ENCODE data around the gene NRIP1. TPM values are rescaled to one million over a fixed set of nuclear protein-coding genes. Genes with fewer than 3 reads are reported as not detected.

NRIP1 gene
- total RNA-seq, 2 donors from 2014 or later: 16.0 to 24.8 TPM

GRCh38 chr21:15084668-15085067, 19.9 kb upstream of the NRIP1 start:
- H3K36me3 Mint-ChIP-seq: no peaks in the 10 kb centered on the region
- ATAC-seq (no peak), DNase-seq (ENCODE audit: low spot score) (no peak)
- H3K4me1 Mint-ChIP-seq (ENCODE audit: low read depth in 2 of 2): no peaks in the 10 kb centered on the region
- H3K9me3 Mint-ChIP-seq: no peaks in the 10 kb centered on the region
- H3K27ac Mint-ChIP-seq: no peak overlapping the region
- no peak overlapping the region for H3K4me3 Mint-ChIP-seq
- H3K27me3 Mint-ChIP-seq: peaks cover 4 to 20% of the 10 kb centered on the region in 2 donors

GRCh38 chr21:15080526-15080925, 15.7 kb upstream of the NRIP1 start:
- Mint-ChIP-seq H3K27ac (no peak overlapping the region), H3K4me1 (ENCODE audit: low read depth in 2 of 2) (no peaks in the 10 kb centered on the region), H3K27me3 (peaks cover 14 to 36% of the 10 kb centered on the region in 2 donors), H3K36me3 (no peaks in the 10 kb centered on the region), H3K9me3 (no peaks in the 10 kb centered on the region), H3K4me3 (no peak overlapping the region)
- DNase-seq (ENCODE audit: low spot score) (no peak), ATAC-seq (no peak)

GRCh38 chr21:15079269-15079668, 14.5 kb upstream of the NRIP1 start:
- Mint-ChIP-seq H3K4me1 (ENCODE audit: low read depth in 2 of 2) (no peaks in the 10 kb centered on the region), H3K9me3 (no peaks in the 10 kb centered on the region), H3K27me3 (peaks cover 14 to 36% of the 10 kb centered on the region in 2 donors), H3K4me3 (no peak overlapping the region), H3K36me3 (no peaks in the 10 kb centered on the region), H3K27ac (no peak overlapping the region)
- ATAC-seq: no peak
- no peak for DNase-seq (ENCODE audit: low spot score)

- Mint-ChIP-seq H3K27me3 (peaks cover 14 to 36% of the 10 kb centered on the region in 2 donors), H3K9me3 (no peaks in the 10 kb centered on the region), H3K27ac (no peak overlapping the region), H3K36me3 (no peaks in the 10 kb centered on the region), H3K4me1 (ENCODE audit: low read depth in 2 of 2) (no peaks in the 10 kb centered on the region), H3K4me3 (no peak overlapping the region)
- DNase-seq (ENCODE audit: low spot score): no peak
- no peak for ATAC-seq
Observed at GRCh38 chr21:15078180-15078579, 13.4 kb upstream of the NRIP1 start.

GRCh38 chr21:15077529-15078145, 12.8 kb upstream of the NRIP1 start:
- Mint-ChIP-seq H3K27ac (no peak overlapping the region), H3K36me3 (no peaks in the 10 kb centered on the region), H3K4me3 (no peak overlapping the region), H3K27me3 (peaks cover 14 to 36% of the 10 kb centered on the region in 2 donors), H3K9me3 (no peaks in the 10 kb centered on the region), H3K4me1 (ENCODE audit: low read depth in 2 of 2) (no peaks in the 10 kb centered on the region)
- DNase-seq (ENCODE audit: low spot score): no peak
- no peak for ATAC-seq

- DNase-seq (ENCODE audit: low spot score) (no peak), ATAC-seq (no peak)
- no peaks in the 10 kb centered on the region for H3K36me3 Mint-ChIP-seq
- H3K9me3 Mint-ChIP-seq: no peaks in the 10 kb centered on the region
- peaks cover 14 to 31% of the 10 kb centered on the region in 2 donors for H3K27me3 Mint-ChIP-seq
- no peaks in the 10 kb centered on the region for H3K4me1 Mint-ChIP-seq (ENCODE audit: low read depth in 2 of 2)
- no peak overlapping the region for H3K27ac Mint-ChIP-seq
- H3K4me3 Mint-ChIP-seq: no peak overlapping the region
Observed at GRCh38 chr21:15076730-15077129, 11.9 kb upstream of the NRIP1 start.

GRCh38 chr21:15071009-15071408, 6.2 kb upstream of the NRIP1 start:
- Mint-ChIP-seq H3K4me1 (ENCODE audit: low read depth in 2 of 2) (peaks cover 3% of the 10 kb centered on the region in 2 donors), H3K27ac (no peak overlapping the region)

GRCh38 chr21:15066123-15066575, 1.3 kb upstream of the NRIP1 start:
- no peak for ATAC-seq
- H3K36me3 Mint-ChIP-seq: no peaks in the 10 kb centered on the region
- DNase-seq (ENCODE audit: low spot score): no peak
- H3K27ac Mint-ChIP-seq: peak overlapping the region; percentile 89 to 96
- peaks cover 33 to 34% of the 10 kb centered on the region in 2 donors for H3K4me1 Mint-ChIP-seq (ENCODE audit: low read depth in 2 of 2)
- H3K27me3 Mint-ChIP-seq: peaks cover 0 to 4% of the 10 kb centered on the region in 2 donors
- H3K4me3 Mint-ChIP-seq: peak overlapping the region; percentile 95
- no peaks in the 10 kb centered on the region for H3K9me3 Mint-ChIP-seq

More at GRCh38 chr21:15071009-15071408, 6.2 kb upstream of the NRIP1 start:
- no peak for DNase-seq (ENCODE audit: low spot score)
- H3K4me3 Mint-ChIP-seq: no peak overlapping the region
- no peaks in the 10 kb centered on the region for H3K9me3 Mint-ChIP-seq
- H3K27me3 Mint-ChIP-seq: peaks cover 0 to 8% of the 10 kb centered on the region in 2 donors
- ATAC-seq: no peak
- no peaks in the 10 kb centered on the region for H3K36me3 Mint-ChIP-seq

- no peaks in the 10 kb centered on the region for H3K9me3 Mint-ChIP-seq
- H3K27ac Mint-ChIP-seq: peak overlapping the region; percentile 89 to 96
- ATAC-seq: peak; percentile 45 to 63
- peak overlapping the region; percentile 95 for H3K4me3 Mint-ChIP-seq
- H3K36me3 Mint-ChIP-seq: no peaks in the 10 kb centered on the region
- DNase-seq (ENCODE audit: low spot score): peak; percentile 79
- peaks cover 39 to 40% of the 10 kb centered on the region in 2 donors for H3K4me1 Mint-ChIP-seq (ENCODE audit: low read depth in 2 of 2)
- H3K27me3 Mint-ChIP-seq: peaks cover 0 to 4% of the 10 kb centered on the region in 2 donors
Observed at GRCh38 chr21:15065392-15066122, 757 bp upstream of the NRIP1 start.

- H3K27ac Mint-ChIP-seq: peak overlapping the region; percentile 62 to 83
- H3K27me3 Mint-ChIP-seq: peaks cover 0 to 4% of the 10 kb centered on the region in 2 donors
- no peaks in the 10 kb centered on the region for H3K36me3 Mint-ChIP-seq
- peaks cover 39 to 44% of the 10 kb centered on the region in 2 donors for H3K4me1 Mint-ChIP-seq (ENCODE audit: low read depth in 2 of 2)
- DNase-seq (ENCODE audit: low spot score) (no peak), ATAC-seq (peak in 1 of 2 donors; percentile 0)
- peak overlapping the region; percentile 88 for H3K4me3 Mint-ChIP-seq
- no peaks in the 10 kb centered on the region for H3K9me3 Mint-ChIP-seq
Observed at GRCh38 chr21:15063814-15064575, 805 bp downstream of the NRIP1 start.

- Mint-ChIP-seq H3K9me3 (no peaks in the 10 kb centered on the region), H3K27me3 (peaks cover 0 to 3% of the 10 kb centered on the region in 2 donors), H3K27ac (peak overlapping the region; percentile 62 to 83), H3K4me3 (peak overlapping the region; percentile 88), H3K36me3 (no peaks in the 10 kb centered on the region), H3K4me1 (ENCODE audit: low read depth in 2 of 2) (peaks cover 45 to 51% of the 10 kb centered on the region in 2 donors)
- no peak for DNase-seq (ENCODE audit: low spot score)
- no peak for ATAC-seq
Observed at GRCh38 chr21:15063081-15063813, 1.6 kb downstream of the NRIP1 start.

- ATAC-seq (no peak), DNase-seq (ENCODE audit: low spot score) (no peak)
- Mint-ChIP-seq H3K4me1 (ENCODE audit: low read depth in 2 of 2) (peaks cover 49 to 55% of the 10 kb centered on the region in 2 donors), H3K27me3 (no peaks in the 10 kb centered on the region), H3K36me3 (no peaks in the 10 kb centered on the region), H3K27ac (peak overlapping the region; percentile 62 to 83), H3K9me3 (no peaks in the 10 kb centered on the region), H3K4me3 (peak overlapping the region; percentile 88)
Observed at GRCh38 chr21:15062606-15062965, 2.2 kb downstream of the NRIP1 start.

Data from natural killer cell treated with Interleukin-12 subunit alpha and Interleukin-12 subunit beta and Interleukin-15 and Interleukin-18, amount 100 ng/mL, for 72 hours (primary cell).